GM21423 (cell line): ENCODE results near the gene DSG3.

Experiments
- ATAC-seq: cut with Tn5 transposase; IDR thresholded peaks from one replicate; pipeline ENCODE4 v1.9.1; 2021; ENCODE audit warnings: mild to moderate bottlenecking, moderate library complexity; ENCODE audit not compliant: unreplicated experiment

DSG3 gene

GRCh38 chr18:31430554-31430953, 17.0 kb upstream of the DSG3 start:
- ATAC-seq, result no peak

GRCh38 chr18:31432316-31432715, 15.2 kb upstream of the DSG3 start:
- ATAC-seq, result no peak

DNA sequence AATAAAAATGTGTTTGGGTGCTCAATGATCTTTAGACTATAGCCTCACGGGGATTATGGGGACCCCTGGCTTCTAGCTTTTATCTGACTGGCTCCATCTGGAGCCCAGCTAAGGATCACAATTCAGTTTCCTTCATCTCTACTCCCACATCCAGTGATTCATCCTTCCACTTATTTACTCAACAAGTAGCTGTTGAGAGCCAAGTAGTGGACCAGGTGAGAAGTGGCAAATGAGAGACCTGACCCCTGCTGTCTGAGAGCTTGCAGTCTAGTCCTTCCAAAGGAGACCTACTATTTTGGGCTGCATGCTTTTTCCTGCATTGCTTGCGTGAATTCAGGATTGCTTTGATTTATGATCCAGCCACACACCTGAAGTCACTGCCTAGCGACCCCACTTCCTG, 10.7 kb upstream of the DSG3 start:
- ATAC-seq, result no peak

GRCh38 chr18:31438402-31438801, 9.1 kb upstream of the DSG3 start:
- no peak for ATAC-seq

DNA sequence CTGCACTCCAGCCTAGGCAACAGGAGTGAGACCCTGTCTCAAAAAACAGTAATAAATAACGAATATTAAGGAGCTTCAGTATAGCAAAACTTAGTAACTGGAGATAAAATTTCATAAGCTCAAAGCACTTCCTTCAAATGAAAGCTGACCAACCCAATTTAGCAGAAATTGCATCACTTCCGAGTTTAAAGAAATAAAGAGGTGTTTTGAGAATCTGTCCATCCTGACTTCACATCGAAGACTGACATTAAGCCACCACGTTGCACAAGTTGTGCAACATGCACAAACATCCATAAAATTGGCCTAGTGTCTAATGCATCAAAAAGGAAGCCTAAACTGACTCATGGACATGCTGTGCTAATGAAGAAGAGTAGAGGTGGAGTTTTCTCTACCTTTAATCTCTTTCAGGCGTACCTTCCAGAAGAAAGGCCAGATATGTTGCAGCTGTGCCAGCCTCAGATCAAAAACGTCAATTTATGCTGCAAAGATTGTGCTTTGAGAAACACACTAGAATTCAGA, 7.7 kb upstream of the DSG3 start:
- no peak for ATAC-seq

DNA sequence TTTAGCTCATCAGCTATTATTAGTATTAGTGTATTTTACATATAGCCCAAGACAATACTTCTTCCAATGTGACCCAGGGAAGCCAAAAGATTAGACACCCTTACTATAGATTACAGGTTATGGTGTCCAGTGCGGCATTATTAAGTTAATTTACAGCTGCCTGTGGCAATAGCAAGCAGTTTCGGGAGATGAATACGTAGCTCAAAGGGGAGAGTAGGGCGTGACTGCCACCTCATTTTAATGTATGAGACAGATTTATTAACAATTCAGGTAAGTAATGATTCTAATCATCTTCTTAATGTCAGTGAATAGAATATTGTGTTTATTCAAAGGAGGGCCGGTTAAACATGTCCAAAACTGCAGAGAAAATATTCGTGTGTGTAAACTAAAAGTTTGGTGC, 6.8 kb upstream of the DSG3 start:
- no peak for ATAC-seq

GRCh38 chr18:31441493-31441892, 6.0 kb upstream of the DSG3 start:
- no peak for ATAC-seq

- no peak for ATAC-seq
Measured at GRCh38 chr18:31444142-31444541, 3.4 kb upstream of the DSG3 start.

DNA sequence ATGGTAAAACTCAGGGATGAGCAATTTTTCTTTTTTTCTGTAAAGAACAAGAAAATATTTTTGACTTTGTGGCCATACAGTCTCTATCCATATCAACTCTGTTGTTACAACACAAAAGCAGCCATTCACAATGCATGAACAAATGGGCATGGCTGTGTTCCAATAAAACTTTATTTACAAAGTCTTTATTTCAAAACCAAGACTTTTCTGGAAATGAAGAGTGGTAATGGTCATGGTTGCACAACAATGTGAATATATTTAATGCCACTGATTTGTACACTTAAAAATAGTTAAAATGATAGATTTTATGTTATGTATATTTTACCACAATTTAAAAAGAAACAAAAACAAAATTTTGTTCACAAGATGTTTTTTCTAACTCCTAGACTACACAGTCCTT, 1.6 kb upstream of the DSG3 start:
- ATAC-seq, result no peak

DNA sequence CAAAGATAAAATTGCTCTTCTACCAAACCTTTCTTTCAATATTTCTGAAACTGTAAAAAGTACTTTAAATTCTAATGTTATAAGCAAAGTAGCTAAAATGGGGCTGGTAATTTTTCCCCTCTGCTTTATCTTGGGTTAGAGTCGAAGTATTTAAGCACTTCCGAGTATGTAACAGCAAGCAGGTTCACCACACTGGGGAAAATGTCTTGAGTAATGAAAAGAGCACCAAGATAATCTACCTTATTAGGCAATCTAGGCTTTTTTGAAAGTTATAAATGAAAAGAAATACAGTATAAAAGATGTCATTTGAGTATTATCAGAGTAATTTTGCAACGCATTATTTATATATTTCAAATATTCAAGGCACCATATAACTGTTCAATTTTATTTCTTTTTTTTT, 687 bp upstream of the DSG3 start:
- no peak for ATAC-seq

DNA sequence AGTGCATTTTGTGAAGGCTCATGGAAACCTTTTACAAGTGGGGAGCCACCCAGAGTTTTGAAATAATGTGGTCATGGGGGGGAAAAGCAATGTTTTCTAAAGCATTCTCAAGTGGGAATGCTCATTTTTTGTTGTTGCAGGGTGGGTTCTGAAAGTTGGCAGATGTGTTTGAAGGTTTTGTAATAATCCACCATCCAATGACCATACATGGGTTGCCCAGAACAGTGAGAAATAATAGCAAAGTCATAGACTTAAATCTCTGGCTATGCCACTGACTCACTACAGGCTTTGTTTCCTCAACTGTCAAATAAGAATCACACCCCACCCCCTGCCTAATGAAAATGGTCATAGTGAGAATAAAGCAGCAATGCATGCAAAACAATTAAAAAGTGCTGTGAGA, 2.9 kb downstream of the DSG3 start:
- no peak for ATAC-seq

GRCh38 chr18:31451625-31452024, 4.1 kb downstream of the DSG3 start:
- ATAC-seq, result no peak

DNA sequence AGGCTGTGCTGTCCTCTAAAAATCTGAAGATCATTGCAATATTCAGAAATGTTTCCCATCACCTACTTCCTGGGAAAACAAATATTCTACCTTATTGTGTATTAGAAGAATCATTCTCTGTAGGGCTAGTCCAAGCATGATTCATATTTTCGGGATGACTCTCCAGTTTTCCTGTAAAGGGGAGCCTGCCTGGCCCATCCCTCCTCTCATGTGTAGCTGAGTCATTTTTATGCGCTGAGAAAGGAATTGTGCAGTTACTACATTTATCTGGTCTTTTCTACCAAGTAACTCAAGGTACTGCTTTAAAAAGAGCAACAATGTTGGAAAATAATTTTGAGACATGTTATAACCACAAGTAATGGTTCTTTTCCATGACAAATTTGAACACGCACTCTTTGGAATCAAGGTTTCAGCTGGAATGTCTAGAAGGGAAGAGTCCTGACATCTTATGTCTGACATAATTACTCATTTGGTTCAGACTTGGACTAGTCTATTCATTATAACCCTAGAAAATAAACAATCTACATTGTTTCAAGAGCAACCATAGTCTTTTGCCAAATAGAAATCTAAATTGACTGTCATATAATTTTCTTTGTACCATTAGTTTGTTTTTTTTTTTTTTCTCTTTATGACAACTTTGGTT, 6.6 kb downstream of the DSG3 start:
- ATAC-seq, result no peak

GRCh38 chr18:31469629-31470028, 22.1 kb downstream of the DSG3 start:
- no peak for ATAC-seq

DNA sequence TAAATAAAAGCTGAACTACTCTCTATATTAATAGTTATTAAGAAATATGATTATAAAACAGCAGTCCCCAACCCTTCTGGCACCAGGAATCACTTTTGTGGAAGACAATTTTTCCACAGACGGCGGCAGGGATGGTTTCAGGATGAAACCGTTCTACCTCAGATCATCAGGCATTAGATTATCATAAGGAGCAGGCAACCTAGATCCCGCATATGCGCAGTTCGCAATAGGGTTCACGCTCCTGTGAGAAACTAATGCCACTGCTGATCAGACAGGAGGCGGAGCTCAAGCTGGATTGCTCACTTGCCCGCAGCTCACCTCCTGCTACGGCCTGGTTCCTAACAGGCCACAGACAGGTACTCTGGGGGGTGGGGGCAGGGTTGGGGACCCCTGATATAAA, 31.1 kb downstream of the DSG3 start:
- ATAC-seq, result no peak

GRCh38 chr18:31482051-31482450, 34.5 kb downstream of the DSG3 start:
- no peak for ATAC-seq

GRCh38 chr18:31483396-31483795, 35.9 kb downstream of the DSG3 start:
- ATAC-seq, result no peak

DNA sequence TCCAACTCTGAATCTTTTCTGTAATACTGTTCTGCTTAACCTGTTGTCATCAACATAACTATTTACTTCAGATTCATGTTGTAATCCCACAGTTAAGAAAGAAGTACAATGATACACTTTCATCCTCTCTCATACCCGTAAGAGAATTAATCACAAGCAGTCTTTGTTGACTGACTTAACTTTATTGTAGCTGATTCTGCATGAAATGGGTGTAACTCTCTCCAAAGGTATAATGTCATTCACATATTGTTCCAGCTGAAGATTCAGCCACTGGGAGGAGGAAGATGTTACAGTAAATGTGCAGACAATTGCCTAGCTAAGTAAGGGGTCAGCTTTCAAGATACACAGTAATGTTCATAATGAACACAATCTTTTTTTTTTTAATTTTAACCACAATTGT, 36.9 kb downstream of the DSG3 start:
- no peak for ATAC-seq

GRCh38 chr18:31486165-31486564, 38.6 kb downstream of the DSG3 start:
- no peak for ATAC-seq

DNA sequence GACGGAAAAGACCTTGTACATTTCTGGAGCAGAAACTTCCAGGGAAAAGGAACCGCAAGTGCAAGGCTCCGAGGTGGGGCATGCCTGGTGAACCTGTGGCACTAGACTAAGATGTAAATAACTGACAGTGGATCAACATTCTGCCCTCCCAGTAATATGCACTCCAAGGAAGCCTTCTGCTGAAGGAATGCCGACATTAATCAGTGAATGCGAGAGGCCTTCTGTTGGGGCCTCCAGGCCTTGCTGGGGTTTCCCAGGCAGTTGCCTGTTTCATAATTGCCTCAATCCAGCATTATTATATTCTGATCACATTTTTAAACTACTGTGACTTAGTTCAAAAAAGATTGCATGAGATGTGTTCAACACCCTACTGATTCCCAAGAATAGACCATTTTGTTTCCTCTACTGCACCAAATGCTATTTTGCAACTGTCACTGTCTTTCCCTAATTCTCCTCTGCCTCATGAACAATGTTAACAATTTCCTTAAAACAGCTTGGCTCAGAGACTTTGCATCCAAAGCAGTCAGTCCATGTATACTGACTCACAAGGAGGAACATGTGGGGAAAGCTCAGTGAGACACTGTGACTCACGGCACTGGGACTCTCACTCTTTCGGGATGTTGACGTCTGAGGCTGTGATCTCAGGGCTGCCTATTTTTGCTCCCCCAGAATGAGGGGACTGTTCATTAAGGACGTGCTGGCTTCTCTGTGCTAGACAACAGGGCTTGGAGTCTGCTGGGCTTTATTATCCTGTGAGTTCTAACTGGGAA, 39.9 kb downstream of the DSG3 start:
- ATAC-seq, result no peak

GRCh38 chr18:31489311-31489710, 41.8 kb downstream of the DSG3 start:
- no peak for ATAC-seq

DNA sequence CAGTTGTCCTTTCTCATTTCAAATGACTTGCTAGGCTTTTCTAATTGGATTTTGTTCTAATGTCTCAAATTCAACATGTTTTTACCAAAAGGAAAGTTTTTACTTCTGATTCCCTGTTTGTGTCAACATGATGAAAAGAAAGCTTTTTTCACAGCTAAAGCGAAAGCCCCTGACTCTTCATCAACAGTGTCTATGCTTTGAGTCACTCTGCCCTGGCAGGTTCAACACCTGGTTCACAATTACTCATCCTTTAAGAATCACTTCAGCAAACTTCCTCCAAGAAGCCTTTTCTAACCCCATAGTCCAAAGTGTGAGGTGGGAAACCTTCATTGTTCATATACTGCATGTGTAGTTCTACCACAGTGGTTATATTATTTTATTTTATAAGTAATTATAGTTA, 42.8 kb downstream of the DSG3 start:
- ATAC-seq, result peak; percentile 82

GRCh38 chr18:31490833-31491232, 43.3 kb downstream of the DSG3 start:
- ATAC-seq, result no peak
